H1 (cell line): ENCODE data around the gene PRPS1.

Experiments used
- ATF3 ChIP-seq: IDR thresholded peaks from 2 replicates; pipeline ENCODE4 v1.6.1; 2011; ENCODE audit warnings: low read depth, mild to moderate bottlenecking, low read length; ENCODE audit not compliant: insufficient read depth
- EP300 ChIP-seq, 2 experiments: IDR thresholded peaks; 1 replicate in 1 of 2; 2 replicates in 1 of 2; pipeline ENCODE4 v1.6.1; 2011 to 2012; ENCODE audit warnings: low read depth in 2 of 2, low read length in 2 of 2, mild to moderate bottlenecking in 2 of 2, borderline replicate concordance in 1 of 2, inconsistent platforms in 1 of 2, moderate library complexity in 1 of 2
- EZH2 ChIP-seq: fragments of 200-600 bp; sonication (generic); IDR thresholded peaks from 2 replicates; pipeline ENCODE4 v1.7.1; 2012; ENCODE audit warnings: low read depth, mild to moderate bottlenecking, moderate library complexity, low read length, inconsistent platforms; ENCODE audit not compliant: severe bottlenecking
- FOSL1 ChIP-seq: IDR thresholded peaks from 2 replicates; pipeline ENCODE4 v1.6.1; 2011; ENCODE audit warnings: mild to moderate bottlenecking, low read depth, low read length, moderate library complexity; ENCODE audit not compliant: insufficient read depth
- JUND ChIP-seq: IDR thresholded peaks from 2 replicates; pipeline ENCODE4 v1.6.1; 2011; ENCODE audit warnings: mild to moderate bottlenecking, improper control_type of control experiment, low read length
- KDM1A ChIP-seq: fragments of 200-600, 300-600 bp; sonication (generic); IDR thresholded peaks from 2 replicates; pipeline ENCODE4 v1.7.1; 2016; ENCODE audit warnings: mild to moderate bottlenecking, low read length, borderline replicate concordance
- POLR2A ChIP-seq, 2 experiments: IDR thresholded peaks; 1 replicate in 1 of 2; 2 replicates in 1 of 2; pipeline ENCODE4 v1.6.1; 2011; ENCODE audit warnings: low read depth in 2 of 2, low read length in 2 of 2, mild to moderate bottlenecking in 2 of 2; ENCODE audit errors: control extremely low read depth in 1 of 2
- POLR2AphosphoS5 ChIP-seq: IDR thresholded peaks from 2 replicates; pipeline ENCODE4 v1.6.1; 2011; ENCODE audit warnings: low read depth, low read length
- RAD21 ChIP-seq, 2 experiments: IDR thresholded peaks in 1 of 2; conservative IDR thresholded peaks in 1 of 2; 2 replicates each; pipeline ENCODE4 v1.6.1; 2011; ENCODE audit warnings: low read depth in 2 of 2, low read length in 2 of 2, improper control_type of control experiment in 1 of 2, inconsistent platforms in 1 of 2, mild to moderate bottlenecking in 1 of 2, moderate library complexity in 1 of 2
- TAF1 ChIP-seq: IDR thresholded peaks from 2 replicates; pipeline ENCODE4 v1.6.1; 2011; ENCODE audit warnings: mild to moderate bottlenecking, low read depth, low read length
- TBP ChIP-seq: IDR thresholded peaks from 2 replicates; pipeline ENCODE4 v1.6.1; 2011; ENCODE audit warnings: low read depth, low read length, improper control_type of control experiment
- TCF12 ChIP-seq: IDR thresholded peaks from 2 replicates; pipeline ENCODE4 v1.6.1; 2011; ENCODE audit warnings: low read depth, mild to moderate bottlenecking, low read length
- USF2 ChIP-seq: IDR thresholded peaks from 2 replicates; pipeline ENCODE4 v1.6.1; 2011; ENCODE audit warnings: low read length, improper control_type of control experiment
- TF ChIP-seq, protein P1 (sequence below), 3 experiments: IDR thresholded peaks; 1 replicate in 2 of 3; 2 replicates in 1 of 3; pipeline versions ENCODE4 v1.5.1 to v1.6.1; 2011; ENCODE audit warnings: low read length in 3 of 3, mild to moderate bottlenecking in 3 of 3, inconsistent platforms in 2 of 3, low read depth in 1 of 3, moderate library complexity in 1 of 3; ENCODE audit not compliant: insufficient read depth in 1 of 3; ENCODE audit errors: control extremely low read depth in 1 of 3

GRCh38 chrX:107669261-107669660 lies 41.0 kb downstream of the PRPS1 start:
- TF ChIP-seq TCF12 (no peak), EZH2 (no peak), ATF3 (no peak), EP300 (IDR thresholded peaks at IDR 0.05; ENCODE audit: borderline replicate concordance in 1 of 2, low read depth in 2 of 2, low read length in 2 of 2) (no peak), KDM1A (no peak), TBP (no peak), TAF1 (no peak), FOSL1 (no peak), POLR2A (IDR thresholded peaks at IDR 0.05; ENCODE audit: control extremely low read depth in 1 of 2, low read depth in 2 of 2, low read length in 2 of 2) (no peak), USF2 (no peak), JUND (no peak), RAD21 (IDR thresholded peaks at IDR 0.05 in 1 of 2, conservative IDR thresholded peaks at IDR 0.05 in 1 of 2; ENCODE audit: low read depth in 2 of 2, low read length in 2 of 2) (no peak), POLR2AphosphoS5 (no peak)
- TF ChIP-seq, protein P1, sequence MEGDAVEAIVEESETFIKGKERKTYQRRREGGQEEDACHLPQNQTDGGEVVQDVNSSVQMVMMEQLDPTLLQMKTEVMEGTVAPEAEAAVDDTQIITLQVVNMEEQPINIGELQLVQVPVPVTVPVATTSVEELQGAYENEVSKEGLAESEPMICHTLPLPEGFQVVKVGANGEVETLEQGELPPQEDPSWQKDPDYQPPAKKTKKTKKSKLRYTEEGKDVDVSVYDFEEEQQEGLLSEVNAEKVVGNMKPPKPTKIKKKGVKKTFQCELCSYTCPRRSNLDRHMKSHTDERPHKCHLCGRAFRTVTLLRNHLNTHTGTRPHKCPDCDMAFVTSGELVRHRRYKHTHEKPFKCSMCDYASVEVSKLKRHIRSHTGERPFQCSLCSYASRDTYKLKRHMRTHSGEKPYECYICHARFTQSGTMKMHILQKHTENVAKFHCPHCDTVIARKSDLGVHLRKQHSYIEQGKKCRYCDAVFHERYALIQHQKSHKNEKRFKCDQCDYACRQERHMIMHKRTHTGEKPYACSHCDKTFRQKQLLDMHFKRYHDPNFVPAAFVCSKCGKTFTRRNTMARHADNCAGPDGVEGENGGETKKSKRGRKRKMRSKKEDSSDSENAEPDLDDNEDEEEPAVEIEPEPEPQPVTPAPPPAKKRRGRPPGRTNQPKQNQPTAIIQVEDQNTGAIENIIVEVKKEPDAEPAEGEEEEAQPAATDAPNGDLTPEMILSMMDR (IDR thresholded peaks at IDR 0.05; ENCODE audit: control extremely low read depth in 1 of 3, insufficient read depth in 1 of 3, low read depth in 1 of 3, low read length in 3 of 3): no peak
